ENCODE results near the gene GABRR1.
"Not testable (repeated sequence)": the region's sequence is repeated elsewhere in the genome, so short reads cannot be mapped to it uniquely, and the experiment has no call there.

Gene GABRR1

DNA sequence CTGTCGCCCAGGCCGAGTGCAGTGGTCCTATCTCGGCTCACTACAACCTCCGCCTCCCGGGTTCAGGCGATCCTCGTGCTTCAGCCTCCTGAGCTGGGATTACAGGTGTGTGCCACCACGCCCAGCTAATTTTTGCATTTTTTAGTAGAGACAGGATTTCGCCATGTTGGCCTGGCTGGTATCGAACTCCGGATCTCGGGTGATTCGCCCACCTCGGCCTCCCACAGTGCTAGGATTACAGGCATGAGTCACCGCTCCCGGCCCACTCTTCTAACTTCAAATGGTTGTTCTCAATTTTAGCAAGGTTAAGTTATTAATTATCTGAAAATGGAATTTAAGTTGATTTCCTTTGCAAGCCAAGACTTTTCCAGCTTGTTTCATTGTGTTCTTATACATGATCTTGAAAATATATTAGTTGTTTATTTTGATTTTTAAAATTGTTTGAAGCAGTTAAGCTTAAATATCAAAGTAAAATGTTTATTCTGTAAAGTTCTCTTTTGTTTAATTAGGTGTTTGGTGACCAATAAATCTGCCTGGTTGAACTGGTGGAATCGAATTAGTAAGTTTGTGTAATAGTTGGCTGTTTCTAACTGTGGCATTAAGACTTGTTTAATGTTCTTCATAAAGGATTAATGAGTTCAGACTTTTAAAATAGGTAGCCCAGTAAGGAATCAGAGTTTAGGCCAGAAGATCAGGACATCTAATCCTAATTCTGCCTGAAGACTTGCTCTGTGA lies 69.0 kb downstream of the GABRR1 start:
- DNase-seq, result no peak

DNA sequence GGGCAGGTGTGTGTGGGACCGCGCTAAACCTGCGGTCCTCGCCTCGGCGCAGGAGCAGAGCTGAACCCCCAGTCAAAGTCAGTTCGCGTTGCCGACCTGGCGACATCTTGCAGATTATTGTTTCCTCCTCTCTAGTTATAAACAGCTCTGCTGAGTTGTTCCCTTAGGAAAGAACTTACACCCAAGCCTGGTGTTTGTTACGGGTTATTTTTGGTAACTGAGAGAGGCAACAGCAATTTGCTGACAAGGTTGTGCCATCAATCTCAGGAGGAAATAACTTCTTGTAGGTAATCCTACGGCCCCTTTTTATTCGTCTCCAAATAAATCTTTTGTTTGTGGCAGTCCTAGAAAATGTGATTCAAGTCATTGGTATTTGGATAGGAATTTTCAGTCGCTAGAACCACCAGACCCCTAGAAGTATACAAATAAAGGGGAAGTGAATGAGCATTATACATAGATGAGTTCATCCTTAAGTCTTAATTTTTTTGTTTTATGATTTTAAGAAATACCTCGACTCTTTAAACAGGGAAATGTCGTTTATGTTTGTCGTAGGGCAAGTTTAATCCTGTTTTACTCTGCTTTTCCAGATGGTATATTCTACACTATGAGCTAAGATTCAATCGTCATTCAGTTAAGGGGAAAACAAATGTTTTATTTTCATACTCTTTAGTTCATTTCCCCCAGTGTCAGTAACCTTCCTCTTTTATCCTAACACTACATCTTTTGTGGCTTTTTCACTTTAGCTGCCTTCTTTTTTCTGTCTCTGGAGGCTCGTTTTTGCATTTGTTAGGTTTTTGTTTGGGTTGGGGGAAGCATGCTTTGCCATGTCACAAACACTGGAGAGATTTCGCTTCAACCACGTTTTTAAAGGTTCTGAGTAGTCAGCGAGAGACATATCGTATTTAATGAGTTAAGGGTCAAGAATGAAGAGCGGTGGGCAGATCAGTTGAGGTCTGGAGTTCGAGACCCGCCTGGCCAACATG lies 70.1 kb downstream of the GABRR1 start:
- no peak for DNase-seq

DNA sequence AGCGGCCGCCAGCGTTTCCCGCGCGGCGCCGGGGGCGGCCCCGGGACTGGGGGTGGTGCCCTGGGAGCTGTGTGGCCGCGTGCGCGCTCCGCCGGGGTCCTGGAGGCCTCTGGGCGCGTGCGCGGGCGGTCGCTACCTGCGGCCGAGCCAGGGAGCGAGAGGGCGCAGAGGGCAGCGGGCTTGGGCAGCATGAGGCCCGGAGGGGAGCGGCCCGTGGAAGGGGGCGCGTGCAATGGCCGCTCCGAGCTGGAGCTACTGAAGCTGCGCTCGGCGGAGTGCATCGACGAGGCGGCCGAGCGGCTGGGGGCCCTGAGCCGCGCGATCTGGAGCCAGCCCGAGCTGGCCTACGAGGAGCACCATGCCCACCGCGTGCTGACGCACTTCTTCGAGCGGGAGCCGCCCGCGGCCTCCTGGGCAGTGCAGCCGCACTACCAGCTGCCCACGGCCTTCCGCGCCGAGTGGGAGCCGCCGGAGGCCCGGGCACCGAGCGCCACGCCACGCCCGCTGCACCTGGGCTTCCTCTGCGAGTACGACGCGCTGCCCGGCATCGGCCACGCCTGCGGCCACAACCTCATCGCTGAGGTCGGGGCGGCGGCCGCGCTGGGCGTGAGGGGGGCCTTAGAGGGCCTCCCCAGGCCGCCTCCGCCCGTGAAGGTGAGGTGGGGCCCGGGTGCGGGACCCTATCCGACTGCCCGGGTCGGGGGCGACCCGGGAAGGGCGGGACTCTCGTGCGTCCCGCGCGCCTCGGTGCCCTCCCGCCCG lies 71.0 kb downstream of the GABRR1 start, which contains the start of gene PM20D2:
Gene PM20D2, plus strand, starts transcription at position 100 of the 762 bp plus-strand sequence. Its CDS starts 90 bp downstream, at position 190.
- DNase-seq, result peak; percentile 43

DNA sequence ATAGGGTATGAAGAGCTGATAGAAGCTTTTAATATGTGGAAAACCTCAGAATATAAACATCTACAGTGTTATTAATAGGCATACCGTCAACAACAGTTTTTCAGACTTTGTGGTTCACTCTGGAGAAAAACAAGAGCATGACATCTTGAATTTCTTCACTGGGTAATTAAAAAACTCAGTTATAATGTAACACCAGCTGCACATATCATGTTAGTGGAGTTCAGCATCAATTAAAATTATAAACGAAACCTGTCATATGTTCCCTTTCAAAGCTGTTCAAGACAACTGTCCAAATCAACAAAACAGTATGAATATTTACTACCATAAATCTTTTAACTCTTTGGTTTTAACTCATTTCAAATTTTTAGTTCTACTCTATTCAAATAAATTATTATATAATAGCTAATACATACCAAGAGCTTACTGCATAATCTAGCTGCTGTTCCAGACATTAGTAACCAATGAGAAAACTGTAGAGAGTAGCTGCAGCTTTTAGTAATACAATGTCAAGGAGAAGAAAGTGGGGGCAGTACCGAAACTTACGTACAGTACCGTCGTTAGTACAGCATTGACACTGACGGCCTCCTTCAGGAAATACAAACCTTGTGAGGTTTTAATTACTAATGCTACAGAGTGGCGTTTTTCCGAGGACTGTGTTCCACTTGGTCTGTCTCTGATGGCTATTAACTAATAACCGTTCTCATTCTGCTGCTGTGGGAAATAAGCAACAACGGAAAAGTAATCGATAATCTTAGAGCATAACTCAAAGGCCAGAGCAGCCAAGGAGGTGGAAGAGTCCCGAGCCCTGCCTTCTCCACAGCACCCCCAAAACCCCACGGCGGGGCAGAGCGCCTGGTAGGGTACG lies 71.8 kb downstream of the GABRR1 start:
- DNase-seq, result no peak

DNA sequence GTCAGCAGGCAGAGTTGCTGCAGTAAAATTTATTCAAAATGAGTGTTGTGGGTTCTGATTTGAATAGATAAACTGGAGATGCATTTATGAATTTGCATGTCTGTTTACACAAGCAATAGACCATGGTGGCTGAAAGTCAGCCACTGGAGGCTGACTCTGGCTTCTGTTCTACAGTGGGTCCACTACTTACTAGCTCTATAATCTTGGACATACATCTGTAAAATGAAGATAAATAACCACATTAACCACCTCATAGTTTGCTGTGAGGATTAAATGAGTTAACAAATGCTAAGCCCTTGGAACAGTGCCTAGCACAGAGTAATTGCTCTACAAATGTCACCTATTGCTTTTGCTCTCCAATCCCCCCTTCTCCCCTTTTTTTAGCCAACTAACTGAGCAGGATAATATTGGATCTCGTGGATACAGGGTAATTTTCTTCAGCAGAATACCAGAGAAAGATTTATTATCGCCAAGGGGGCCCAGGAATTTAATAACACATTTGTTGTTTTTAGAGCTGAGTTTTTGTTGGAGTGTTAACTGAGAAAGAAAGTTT lies 72.7 kb downstream of the GABRR1 start:
- DNase-seq, result no peak

DNA sequence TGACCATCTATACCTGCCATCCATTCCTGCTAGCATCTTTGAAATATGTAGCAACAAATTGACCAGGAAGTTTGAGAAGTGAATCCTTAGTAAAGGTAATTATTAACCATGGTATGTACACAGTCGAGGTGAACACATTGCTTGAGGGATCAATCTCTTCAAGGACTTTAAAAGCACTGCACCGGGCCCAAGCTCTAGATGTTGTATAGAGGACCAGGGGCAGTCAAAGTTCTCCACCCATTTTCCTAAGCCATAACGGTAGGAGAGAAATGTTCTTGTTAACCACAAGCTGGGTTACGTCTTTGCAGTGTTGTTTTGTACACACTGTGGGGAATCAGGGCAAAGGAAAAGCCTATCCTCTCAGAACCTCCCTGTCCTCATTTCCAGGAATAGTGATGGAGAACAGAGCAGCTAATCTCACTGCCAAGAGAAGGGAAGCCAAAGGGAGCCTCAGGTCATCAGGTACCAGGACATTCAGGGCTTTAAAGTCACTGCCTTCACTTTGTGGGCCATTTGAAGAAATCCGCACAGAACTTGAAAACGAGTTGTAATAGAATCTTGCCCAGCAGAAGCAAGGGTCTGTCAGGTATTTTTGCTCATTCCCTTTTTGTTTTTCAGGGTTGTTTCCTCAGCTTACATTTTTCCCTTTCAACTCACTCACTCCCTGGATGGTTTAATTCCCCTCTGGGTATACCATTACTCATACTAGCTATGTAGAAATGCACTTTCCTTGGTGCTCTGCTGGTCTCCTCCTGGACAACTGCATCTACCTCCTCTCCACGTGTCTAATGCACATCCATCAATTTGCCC lies 76.6 kb downstream of the GABRR1 start:
- no peak for DNase-seq

DNA sequence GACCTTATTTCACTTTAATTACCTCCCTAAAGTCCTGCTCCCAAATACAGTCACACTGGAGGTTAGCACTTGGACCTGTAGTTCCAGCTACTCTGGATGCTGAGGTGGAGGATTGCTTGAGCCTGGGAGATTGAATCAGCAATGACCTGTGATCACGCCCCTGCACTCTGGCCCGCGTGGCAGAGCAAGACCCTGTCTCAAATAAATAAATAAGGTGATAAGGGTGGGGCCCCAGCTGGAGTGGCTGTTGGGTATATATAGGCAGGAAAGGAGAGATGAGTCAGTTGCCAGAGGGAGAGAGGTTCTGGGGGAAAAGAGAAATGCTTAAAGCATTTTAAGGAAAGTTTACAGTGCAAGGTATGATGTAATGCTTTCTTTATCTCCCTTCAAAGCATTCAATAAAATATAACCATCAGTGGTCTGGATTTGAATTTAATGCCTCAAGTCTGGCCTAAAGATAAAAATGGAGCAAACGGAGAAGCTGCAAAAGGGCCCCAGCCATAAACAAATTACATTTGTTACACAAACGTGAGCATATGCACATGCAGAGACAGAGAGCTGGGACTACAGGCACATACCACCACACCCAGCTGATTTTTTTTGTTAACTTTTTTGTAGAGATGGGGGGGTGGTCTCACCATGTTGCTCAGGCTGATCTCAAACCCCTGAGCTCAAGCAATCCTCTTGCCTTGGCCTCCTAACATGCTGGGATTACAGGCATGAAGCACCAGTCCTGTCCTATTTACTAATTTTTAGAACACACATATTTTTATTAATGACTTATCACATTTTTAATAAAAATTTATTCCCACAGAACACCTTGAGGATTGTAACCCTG lies 77.4 kb downstream of the GABRR1 start:
- DNase-seq, result no peak

DNA sequence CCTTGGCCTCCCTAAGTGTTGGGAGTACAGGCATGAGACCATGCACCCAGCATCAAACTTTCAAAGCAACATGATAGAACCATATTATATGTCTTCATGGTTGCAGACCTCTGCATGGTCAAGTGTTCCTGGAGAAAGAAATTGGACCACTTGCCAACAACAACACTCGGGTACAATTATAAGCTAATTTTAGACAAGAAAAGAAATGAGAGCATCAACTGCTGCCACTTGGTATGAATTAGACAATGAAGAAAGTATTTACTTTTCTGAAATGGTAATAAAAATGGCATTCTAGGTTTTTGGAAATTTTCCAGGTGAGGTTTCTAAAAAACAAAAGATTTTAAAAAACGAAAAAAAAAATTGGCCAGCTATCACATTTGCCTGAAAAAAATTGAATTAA lies 79.0 kb downstream of the GABRR1 start:
- peak; percentile 3 for DNase-seq

DNA sequence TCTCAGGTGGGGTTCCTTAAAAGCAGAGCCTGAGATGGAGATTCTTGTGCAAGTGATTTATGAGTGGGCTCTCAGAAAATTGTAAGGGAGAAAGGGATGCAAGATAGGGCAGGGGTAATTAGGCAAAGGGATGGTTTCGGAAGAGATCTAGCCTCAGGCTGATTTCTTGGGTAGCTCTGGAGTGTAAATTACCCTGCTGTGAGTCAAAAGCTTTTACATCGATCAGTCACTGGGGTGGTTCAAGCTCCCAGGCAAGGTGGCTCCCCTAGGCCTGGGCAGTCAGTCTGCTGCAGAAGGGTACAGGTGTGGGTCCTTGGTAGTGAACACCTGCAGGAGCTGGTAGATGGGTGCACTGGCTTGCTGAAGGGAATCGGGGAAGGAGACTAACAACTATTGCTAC lies 82.4 kb downstream of the GABRR1 start:
- DNase-seq, result no peak

DNA sequence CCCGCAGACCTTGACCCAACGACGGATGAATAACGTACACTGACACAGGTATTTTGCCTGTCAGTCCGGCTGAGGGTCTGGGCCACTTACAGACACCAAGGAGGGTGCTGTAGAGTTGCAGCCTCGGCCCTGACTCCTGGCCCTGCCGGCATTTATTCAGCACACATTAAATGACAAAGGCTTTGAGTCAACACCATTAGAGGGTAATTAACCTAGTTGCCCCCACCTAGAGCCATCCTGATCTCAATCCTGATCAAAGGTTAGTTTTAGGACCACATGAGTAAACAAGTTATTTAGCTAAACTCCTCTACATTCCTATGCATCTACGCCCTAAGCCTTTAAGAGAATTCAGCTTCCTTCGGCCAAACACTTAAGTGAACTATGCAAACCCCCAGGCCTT lies 83.2 kb downstream of the GABRR1 start:
- no peak for DNase-seq

DNA sequence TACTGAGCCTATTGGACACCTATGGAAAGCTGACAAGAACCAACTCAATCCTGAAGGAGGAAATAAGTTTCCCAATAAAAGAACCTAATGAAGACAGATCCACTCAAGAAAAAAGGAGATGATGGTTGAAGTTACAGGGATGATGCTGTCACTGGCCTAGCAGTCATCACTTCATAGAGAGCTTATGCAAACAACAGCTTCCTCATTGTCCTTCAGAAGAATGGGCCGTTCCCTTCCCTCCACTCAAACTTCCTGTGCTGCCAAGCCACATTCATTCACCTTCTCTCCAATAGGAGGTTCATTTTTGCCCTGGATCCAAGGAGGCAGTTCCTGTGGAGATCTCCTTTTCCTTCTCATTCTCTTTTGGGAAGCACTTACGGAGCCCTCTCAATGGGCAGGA lies 85.1 kb downstream of the GABRR1 start:
- DNase-seq, result peak; percentile 7

DNA sequence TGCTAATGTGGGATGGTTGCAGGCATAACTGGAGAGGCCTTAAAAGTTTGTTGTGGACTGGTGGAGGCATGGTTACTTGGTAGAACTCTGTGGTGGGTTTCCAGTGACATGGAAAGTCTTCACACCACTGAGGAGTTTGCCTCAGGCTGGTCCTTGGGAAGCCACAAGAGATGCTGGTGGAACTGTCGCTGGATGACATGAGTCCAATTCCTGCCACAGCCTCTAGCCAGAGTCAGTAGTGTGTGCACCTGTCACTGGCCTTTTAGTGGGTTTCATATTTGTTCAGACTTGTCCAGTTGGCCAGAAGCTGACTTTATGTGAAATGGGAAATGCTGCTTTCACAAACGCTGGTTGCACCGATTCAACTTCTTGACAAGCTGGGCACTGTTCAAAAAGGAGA lies 85.6 kb downstream of the GABRR1 start:
- no peak for DNase-seq

DNA sequence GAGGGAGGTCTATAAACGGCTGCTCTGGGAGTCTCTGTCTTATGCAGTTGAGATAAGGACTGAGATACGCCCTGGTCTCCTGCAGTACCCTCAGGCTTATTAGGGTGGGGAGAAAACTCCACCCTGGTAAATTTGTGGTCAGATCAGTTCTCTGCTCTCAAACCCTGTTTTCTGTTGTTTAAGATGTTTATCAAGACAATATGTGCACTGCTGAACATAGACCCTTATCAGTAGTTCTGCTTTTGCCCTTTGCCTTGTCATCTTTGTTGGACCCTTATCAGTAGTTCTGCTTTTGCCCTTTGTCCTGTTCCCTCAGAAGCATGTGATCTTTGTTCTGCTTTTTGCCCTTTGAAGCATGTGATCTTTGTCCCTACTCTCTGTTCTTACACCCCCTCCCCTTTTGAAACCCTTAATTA lies 88.9 kb downstream of the GABRR1 start:
- DNase-seq, result not testable (repeated sequence)

Measured in NCI-H2029 (cell line).